ENCODE results near the gene RNF38. TPM values are rescaled to one million over a fixed set of nuclear protein-coding genes. Genes with fewer than 3 reads are reported as not detected.
A peak's percentile ranks its signal among the peaks of the same experiment; 100 is the strongest.

Gene RNF38
- total RNA-seq, 1 donor from 2014 or later: 30.2 TPM

DNA sequence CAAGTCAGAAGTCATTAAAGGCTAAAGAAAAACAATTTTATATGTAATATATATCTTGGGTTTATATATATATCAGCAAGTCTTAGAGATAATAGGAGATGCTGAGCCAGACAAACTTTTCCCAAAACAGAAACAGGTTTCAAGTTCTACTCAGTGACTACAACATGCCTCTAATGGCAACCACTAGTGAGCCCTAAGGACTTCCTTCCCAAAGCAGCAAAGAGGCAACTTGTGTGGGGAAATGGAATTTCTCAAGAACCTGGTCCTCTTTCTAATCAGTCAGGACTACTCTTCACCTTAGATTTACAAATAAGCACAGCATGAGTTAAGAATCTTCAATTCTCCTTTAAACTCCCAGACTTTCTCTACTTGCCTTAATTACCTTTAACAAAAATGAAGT lies 17.6 kb downstream of the RNF38 start:
- Mint-ChIP-seq H3K4me1 (ENCODE audit: unreplicated experiment) (peaks cover 39% of the 10 kb centered on the region), H3K36me3 (ENCODE audit: unreplicated experiment) (peaks cover 9% of the 10 kb centered on the region), H3K9me3 (ENCODE audit: unreplicated experiment) (no peaks in the 10 kb centered on the region), H3K27me3 (ENCODE audit: unreplicated experiment) (no peaks in the 10 kb centered on the region), H3K4me3 (ENCODE audit: unreplicated experiment) (no peak overlapping the region), H3K27ac (ENCODE audit: unreplicated experiment) (no peak overlapping the region)
- no peak for DNase-seq (ENCODE audit: extremely low spot score, unreplicated experiment)
- TF ChIP-seq, protein P1, sequence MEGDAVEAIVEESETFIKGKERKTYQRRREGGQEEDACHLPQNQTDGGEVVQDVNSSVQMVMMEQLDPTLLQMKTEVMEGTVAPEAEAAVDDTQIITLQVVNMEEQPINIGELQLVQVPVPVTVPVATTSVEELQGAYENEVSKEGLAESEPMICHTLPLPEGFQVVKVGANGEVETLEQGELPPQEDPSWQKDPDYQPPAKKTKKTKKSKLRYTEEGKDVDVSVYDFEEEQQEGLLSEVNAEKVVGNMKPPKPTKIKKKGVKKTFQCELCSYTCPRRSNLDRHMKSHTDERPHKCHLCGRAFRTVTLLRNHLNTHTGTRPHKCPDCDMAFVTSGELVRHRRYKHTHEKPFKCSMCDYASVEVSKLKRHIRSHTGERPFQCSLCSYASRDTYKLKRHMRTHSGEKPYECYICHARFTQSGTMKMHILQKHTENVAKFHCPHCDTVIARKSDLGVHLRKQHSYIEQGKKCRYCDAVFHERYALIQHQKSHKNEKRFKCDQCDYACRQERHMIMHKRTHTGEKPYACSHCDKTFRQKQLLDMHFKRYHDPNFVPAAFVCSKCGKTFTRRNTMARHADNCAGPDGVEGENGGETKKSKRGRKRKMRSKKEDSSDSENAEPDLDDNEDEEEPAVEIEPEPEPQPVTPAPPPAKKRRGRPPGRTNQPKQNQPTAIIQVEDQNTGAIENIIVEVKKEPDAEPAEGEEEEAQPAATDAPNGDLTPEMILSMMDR (IDR thresholded peaks at IDR 0.05): no peak

DNA sequence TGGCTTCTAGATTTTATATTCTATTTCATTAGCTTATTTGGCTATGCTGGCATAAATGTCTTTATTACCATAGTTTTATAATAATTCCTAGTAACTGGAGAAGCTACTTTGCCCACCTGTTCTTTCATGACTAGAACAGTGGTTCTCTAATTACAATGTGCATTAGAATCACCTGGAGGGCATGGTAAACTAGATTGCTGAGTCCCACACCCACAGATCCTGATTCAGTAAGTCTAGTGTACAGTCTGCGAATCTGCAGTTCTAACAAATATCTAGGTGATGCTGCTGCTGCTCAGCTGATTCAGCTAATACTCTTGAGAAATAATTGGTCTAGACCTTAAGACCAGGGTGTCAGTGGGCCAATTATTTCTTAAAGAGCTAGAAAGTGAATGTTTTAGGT lies 35.5 kb downstream of the RNF38 start:
- no peak overlapping the region for H3K4me3 Mint-ChIP-seq (ENCODE audit: unreplicated experiment)
- no peaks in the 10 kb centered on the region for H3K27me3 Mint-ChIP-seq (ENCODE audit: unreplicated experiment)
- TF ChIP-seq, protein P1 (IDR thresholded peaks at IDR 0.05): no peak
- H3K9me3 Mint-ChIP-seq (ENCODE audit: unreplicated experiment): no peaks in the 10 kb centered on the region
- H3K4me1 Mint-ChIP-seq (ENCODE audit: unreplicated experiment): no peaks in the 10 kb centered on the region
- no peak for DNase-seq (ENCODE audit: extremely low spot score, unreplicated experiment)
- no peak overlapping the region for H3K27ac Mint-ChIP-seq (ENCODE audit: unreplicated experiment)
- H3K36me3 Mint-ChIP-seq (ENCODE audit: unreplicated experiment): peaks cover 22% of the 10 kb centered on the region

DNA sequence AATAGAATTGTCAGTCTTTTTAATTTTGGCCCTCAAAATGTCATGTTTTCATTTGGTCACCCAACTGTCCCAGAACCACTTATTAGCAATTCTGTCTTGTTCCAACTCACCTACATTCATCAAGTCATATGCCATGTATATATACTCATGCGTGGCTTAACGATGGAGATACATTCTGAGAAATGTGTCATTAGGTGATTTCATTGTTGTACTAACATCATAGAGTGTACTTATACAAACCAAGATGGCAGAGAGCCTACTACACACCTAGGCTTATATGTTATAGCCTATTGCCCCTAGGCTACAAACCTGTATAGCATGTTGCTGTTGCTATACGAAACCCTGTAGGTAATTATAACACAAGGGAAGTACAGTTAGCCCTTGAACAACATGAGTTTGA lies 36.6 kb downstream of the RNF38 start:
- DNase-seq (ENCODE audit: extremely low spot score, unreplicated experiment): no peak
- H3K4me3 Mint-ChIP-seq (ENCODE audit: unreplicated experiment): no peak overlapping the region
- H3K27me3 Mint-ChIP-seq (ENCODE audit: unreplicated experiment): no peaks in the 10 kb centered on the region
- peaks cover 17% of the 10 kb centered on the region for H3K36me3 Mint-ChIP-seq (ENCODE audit: unreplicated experiment)
- TF ChIP-seq, protein P1 (IDR thresholded peaks at IDR 0.05): no peak
- H3K4me1 Mint-ChIP-seq (ENCODE audit: unreplicated experiment): peaks cover 7% of the 10 kb centered on the region
- H3K27ac Mint-ChIP-seq (ENCODE audit: unreplicated experiment): no peak overlapping the region
- no peaks in the 10 kb centered on the region for H3K9me3 Mint-ChIP-seq (ENCODE audit: unreplicated experiment)

DNA sequence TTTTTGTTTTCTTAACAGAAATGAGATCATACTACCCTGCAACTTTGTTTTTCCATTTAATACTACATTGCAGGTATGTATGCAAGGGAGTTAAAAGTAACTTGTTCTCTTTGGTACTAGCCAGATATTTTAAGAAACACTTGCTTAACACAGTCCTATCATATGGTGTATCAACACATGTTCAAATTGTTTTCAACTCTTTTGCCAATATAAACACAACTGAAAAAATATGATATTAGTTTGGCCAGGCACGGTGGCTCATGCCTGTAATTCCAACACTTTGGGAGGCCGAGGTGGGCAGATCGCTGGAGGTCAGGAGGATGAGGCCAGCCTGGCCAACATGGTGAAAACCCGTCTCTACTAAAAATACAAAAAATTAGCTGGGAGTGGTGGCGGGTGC lies 41.6 kb downstream of the RNF38 start:
- Mint-ChIP-seq H3K4me3 (ENCODE audit: unreplicated experiment) (no peak overlapping the region), H3K36me3 (ENCODE audit: unreplicated experiment) (peaks cover 24% of the 10 kb centered on the region), H3K9me3 (ENCODE audit: unreplicated experiment) (no peaks in the 10 kb centered on the region), H3K4me1 (ENCODE audit: unreplicated experiment) (peaks cover 9% of the 10 kb centered on the region), H3K27me3 (ENCODE audit: unreplicated experiment) (no peaks in the 10 kb centered on the region), H3K27ac (ENCODE audit: unreplicated experiment) (peak overlapping the region; percentile 1)
- DNase-seq (ENCODE audit: extremely low spot score, unreplicated experiment): no peak
- TF ChIP-seq, protein P1 (IDR thresholded peaks at IDR 0.05): no peak

DNA sequence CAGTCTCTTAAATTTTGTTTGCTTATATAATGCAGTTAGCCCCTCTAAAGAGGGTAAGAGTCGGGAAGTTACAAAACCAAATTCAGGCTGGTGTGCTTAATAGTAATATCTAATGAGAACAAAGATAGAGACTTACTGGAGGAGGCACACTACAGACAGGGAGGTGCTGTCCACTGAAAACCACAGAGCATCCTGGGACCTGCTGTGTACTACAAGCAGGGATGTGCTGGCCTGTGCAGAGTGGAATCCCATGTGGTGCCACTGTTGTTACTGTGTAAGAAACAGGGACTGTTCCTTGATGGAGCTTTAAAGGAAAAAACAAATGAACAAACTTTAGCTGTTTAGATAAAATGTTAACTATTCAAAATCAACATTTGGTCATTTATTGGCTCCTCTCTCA lies 42.4 kb downstream of the RNF38 start:
- H3K27ac Mint-ChIP-seq (ENCODE audit: unreplicated experiment): no peak overlapping the region
- H3K27me3 Mint-ChIP-seq (ENCODE audit: unreplicated experiment): no peaks in the 10 kb centered on the region
- no peaks in the 10 kb centered on the region for H3K9me3 Mint-ChIP-seq (ENCODE audit: unreplicated experiment)
- H3K36me3 Mint-ChIP-seq (ENCODE audit: unreplicated experiment): peaks cover 22% of the 10 kb centered on the region
- H3K4me1 Mint-ChIP-seq (ENCODE audit: unreplicated experiment): peaks cover 9% of the 10 kb centered on the region
- TF ChIP-seq, protein P1 (IDR thresholded peaks at IDR 0.05): no peak
- DNase-seq (ENCODE audit: extremely low spot score, unreplicated experiment): no peak
- no peak overlapping the region for H3K4me3 Mint-ChIP-seq (ENCODE audit: unreplicated experiment)

All from osteocyte (in vitro differentiated cells).